HG03571 (cell line): ENCODE measurements around the gene TRA2B.
A peak's percentile ranks its signal among the peaks of the same experiment; 100 is the strongest.

Experiments used
- ATAC-seq: cut with Tn5 transposase; IDR thresholded peaks from one replicate; pipeline ENCODE4 v1.9.1; 2021; ENCODE audit not compliant: unreplicated experiment

TRA2B gene

GRCh38 chr3:185937689-185938374, at the start of gene TRA2B:
TRA2B (minus strand) TSS chr3:185938014; CDS start chr3:185937860, 154 bp downstream.
- peak; percentile 93 for ATAC-seq

DNA sequence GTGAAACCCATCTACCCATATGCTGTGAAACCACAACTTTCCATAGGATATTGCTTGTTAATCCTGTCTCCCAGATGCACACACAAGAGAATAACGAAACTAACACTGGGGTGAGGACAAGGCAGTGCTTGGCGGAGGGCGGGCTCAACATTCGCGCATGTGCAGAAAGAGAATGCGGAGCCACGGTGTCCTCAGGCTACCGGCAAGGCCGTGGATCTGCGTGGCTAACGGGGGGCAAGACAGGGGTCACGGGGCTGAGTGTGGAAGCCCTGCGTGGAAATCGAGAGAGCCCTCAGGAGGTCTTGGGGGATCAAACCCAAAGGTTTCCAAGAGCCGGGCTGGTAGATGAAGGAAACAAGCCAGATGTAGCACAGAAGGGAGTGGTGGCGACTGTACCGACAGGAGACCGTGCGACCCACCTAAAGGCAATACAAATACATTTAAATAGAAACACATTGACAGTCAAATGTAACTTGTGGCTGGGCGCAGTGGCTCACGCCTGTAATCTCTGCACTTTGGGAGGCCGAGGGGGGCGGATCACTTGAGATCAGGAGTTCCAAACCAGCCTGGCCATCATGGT, 48.5 kb upstream of the TRA2B start:
- ATAC-seq = no peak

DNA sequence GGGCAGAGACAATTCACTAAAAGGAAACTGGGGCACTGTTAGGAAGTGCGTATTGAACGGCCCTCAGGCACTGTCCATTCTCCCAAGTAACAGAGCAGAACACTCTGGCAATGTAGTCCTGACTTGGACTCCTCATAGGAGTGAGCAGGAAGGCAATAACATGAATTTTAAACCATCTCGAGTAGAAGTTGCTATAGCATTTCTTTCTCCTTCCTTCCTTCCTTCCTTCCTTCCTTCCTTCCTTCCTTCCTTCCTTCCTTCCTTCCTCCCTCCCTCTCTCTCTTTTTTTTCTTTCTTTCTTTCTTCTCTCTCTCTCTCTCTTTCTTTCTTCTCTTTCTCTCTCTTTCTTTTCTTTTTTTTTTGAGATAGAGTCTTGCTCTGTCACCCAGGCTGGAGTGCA, 46.4 kb upstream of the TRA2B start:
- ATAC-seq = no peak

GRCh38 chr3:185983495-185984141, 45.8 kb upstream of the TRA2B start:
- no peak for ATAC-seq

DNA sequence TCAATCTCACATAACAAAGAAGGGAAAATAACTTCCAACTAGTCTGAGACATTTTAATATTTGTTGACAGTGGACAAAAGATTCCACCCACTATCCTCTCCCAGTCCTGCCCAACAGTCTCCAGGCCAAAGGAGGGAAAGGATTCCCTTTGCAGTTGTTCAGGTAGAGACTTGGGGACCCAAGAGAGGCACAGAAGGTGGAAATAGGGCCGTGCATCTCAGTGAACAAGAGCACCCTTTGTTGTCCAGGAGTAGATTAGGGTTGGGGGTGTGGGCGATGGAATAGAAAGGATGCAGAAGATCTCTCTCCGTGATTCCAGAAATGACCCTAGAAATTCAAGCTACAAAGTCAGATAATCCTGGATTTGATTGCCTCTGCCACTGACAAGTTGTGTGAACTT, 44.8 kb upstream of the TRA2B start:
- no peak for ATAC-seq

DNA sequence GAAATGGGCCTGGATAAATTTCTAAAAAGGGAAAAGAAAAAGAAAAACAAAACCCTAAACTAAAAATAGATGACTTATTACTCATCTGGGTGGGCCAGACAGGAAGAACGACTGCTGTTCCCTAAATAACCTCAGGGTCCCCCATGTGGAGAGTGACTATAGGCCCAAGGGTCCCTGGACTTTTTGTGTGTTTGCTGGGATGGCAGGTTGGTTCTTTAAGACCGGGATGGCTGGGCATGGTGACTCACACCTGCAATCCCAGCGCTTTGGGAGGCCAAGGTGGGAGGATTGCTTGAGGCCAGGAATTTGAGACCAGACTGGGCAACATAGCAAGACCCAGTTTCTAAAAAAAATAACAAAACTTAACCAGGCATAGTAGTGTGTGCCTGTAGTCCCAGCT, 43.8 kb upstream of the TRA2B start:
- ATAC-seq = no peak

GRCh38 chr3:185979721-185980121, 41.9 kb upstream of the TRA2B start:
- no peak for ATAC-seq

DNA sequence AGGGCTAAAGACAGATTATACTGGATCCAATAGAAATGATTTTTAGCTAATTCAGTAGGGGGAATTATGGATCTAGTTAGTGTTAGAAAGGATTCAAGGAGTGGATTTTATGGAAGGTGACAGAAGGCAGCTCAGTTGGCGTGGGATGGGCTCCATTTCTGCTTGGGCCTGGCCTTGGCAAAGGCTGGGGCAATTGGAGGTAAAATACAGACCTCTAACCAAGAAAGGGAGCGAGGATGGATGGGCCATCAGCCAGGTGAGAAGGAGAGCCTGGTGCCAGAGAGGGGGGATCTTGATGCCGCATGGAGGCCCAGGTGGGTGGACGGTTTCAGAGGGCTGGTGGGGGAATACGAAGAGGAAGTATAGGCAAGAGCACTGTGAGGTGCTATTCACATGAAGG, 40.7 kb upstream of the TRA2B start:
- no peak for ATAC-seq

DNA sequence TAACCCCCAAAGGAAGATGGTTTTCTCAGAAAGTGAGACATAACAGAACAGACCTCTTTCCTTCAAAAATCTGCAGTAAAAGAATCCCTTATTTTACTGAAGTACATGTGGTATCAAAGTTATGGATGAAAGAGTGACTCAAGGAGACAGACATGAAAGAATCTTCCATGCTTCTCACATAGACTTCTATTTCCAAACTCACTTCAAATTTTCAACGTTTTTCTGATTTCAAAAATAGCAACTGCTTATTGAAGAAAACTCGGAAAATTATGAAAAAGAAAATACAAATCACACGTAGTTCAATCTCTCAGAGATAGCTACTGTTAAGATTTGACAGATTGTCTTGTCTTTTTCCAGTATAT, 39.8 kb upstream of the TRA2B start:
- peak; percentile 9 for ATAC-seq

DNA sequence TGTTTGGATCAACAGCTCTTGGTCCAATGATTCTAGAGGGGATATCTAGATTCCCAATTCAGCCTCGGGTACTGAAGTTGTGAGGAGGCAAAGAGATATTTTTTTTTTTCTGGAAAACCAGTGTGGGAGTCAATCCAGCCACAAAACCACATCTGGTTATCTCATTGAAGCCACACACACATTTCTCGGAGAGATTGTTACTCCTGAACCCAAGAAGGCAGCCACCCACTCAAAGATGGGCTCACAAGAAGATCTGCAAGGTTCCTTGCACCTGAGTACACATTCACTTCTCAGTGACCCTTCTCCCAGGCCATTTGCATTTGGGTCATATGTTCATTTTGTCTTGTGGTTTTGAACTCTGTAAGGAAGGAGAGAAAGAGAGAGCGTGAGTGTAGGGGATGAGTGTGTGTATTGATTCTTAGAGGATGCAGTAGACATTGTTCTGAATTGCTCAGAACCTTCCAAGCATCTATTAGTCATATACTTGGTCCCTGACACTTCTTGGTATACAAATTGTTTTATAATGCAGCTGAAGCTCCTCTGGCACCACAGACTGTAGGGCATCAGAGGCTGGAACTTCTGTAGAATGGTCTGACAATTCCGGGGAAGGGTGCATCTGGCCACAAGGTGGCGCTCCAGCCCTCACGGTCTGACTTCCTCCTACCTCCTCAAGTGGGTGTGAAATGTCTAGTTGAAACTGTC, 39.3 kb upstream of the TRA2B start:
- peak; percentile 83 for ATAC-seq

DNA sequence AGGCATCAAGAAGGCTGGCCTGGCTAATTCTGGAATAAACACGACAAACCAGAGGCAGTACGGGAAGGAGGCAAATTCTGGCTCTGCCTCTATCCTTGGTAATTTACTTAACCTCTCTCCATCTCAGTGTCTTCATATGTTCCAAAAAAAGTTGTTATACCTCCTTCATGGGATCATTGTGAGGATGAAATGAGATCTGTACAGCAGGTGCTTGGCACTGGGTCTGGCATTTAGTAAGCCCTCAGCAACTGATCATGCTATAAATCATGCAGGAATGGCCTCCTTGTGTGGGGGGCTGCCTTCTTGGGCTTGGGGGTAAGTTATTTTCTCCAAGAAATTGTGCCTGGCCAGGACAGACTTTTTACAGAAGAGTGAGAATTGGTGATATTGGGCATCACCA, 38.3 kb upstream of the TRA2B start:
- ATAC-seq = no peak

DNA sequence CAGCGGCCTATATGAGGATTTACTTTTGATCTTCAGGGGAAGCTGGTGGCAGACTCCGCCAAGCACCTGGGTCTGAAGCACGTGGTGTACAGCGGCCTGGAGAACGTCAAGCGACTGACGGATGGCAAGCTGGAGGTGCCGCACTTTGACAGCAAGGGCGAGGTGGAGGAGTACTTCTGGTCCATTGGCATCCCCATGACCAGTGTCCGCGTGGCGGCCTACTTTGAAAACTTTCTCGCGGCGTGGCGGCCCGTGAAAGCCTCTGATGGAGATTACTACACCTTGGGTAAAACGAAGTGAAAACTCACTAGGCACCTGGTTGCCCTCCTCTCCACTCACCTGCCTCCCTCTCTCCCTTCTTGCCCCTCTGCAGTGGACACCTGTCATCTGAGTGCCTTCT, 33.8 kb upstream of the TRA2B start:
- no peak for ATAC-seq

DNA sequence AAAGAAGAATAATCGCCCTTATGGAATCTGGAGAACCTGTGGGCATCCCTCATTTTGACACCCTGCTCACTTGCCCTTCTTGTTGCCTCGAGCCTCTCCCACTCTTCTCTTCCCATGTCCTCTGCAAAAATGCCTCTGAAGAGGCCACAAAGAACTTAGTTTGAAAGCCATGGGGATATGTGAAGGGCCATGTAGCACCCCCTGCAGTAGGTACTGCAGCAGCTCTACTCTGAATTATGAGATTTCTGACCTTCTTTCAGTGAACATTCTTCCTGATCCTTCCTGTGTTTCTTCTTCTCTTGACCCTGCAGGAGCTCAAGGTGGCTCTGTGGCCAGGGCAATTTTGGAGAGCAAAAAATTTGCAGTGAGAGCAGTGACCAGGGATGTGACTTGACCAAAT, 30.4 kb upstream of the TRA2B start:
- ATAC-seq = no peak

DNA sequence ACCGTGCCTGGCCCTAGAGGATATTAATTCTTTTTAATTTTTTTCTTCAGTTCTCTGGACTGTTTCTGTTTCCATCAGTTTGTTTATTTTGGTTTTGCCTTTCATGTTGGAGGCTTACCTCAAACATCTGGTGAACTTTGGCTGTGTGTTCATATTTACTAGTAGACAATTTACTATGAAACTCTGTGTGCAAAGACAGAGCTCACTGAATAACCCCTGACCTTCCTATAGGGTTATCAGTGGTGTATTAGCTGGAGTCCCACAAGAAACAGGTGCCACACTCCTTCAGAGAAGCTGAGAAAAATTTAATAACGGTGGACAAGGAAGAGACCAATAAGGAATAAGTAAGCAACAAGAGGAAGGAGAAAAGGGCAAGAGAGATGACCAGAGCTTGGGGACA, 28.8 kb upstream of the TRA2B start:
- ATAC-seq = no peak

DNA sequence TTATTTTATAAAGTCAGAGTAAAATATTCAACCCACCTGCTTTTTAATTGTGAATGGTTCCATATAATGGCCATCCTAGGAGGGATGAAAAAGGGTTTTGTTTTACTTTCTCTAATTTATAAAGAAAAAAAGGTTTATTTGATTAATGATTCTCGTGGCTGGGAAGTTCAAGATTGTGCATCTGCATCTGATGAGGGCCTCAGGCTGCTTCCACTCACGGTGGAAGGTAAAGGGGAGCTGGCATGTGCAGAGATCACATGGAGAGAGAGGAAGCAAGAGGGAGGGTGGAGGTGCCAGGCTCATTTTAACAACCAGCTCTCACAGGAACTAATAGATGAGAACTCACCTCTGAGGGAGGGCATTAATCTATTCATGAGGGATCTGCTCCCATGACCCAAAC, 27.7 kb upstream of the TRA2B start:
- ATAC-seq = no peak

GRCh38 chr3:185961675-185962232, 23.9 kb upstream of the TRA2B start:
- ATAC-seq = no peak

DNA sequence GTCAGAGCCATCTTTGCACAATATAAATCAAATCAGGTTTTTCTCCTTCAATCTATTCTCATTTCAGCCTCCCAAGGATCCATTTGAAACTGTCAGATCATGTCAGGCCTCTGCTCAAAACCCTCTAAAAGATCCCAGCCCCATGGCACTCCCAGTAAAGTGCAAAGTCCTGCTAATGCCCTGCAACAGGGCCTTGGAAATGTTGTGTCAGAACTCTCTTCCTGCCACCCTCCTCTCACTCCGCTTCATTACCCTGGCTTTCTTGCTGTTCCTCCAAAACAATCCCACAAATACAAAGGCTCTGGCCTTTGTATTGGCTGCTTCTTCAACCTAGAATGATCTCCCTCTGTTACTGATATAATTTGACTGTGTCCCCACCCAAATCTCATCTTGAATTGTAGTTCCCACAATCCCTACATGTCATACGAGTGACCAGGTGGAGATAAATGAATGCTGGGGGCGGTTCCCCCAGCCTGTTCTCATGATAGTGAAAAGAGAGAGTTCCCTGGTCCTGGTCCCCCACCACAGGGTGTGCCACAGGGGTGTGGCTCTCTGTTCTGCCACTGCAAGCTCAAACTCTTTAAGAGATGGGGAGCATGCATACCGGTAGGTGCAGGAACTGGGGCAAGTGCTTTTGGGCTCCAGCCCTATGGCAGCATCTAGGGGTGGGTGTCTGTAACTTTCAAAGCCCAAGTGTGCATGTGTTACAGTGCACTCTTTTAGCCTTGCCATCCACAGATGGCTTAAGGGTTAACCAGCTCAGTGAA, 22.9 kb upstream of the TRA2B start:
- no peak for ATAC-seq

- no peak for ATAC-seq
Observed at GRCh38 chr3:185959609-185960521, 22.1 kb upstream of the TRA2B start.

DNA sequence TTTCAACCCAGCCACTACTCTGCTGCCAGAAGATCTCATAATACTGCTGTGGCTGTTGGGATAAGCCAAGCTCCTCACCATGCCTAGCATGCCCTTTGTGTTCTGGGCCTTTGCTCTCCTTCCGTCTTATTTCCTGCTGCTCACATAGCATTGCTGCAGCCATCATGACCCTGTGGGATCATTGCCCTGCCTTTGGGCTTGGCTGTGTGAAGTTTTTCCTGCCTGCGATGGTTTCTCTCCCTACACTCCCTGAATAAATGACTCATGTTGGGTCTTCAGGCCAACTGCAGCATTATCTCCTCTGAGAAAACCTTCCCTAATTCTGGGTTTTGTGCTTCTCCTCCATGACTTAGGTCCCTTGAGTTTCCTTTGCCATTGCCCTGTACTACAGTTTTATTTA, 20.8 kb upstream of the TRA2B start:
- ATAC-seq = no peak

DNA sequence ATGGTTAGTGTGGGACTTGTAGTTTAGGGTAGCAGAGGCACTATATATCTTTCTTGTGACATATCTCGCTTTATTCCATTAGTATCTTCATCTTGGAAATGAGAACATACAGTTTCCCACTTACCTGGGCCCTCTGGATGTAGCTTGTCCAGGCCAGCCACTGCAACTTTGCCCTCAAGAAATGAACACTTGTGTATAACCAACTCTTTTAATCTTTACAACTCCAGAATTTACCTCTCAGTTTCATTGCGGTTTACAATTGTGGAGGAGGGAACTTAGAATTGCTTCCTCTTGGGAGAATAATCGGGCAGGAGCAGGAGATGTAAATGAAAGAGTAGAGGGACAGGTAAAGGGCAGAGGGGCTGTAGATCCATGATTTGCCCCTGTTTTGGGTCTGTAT, 18.4 kb upstream of the TRA2B start:
- ATAC-seq = no peak
